Stimulated activated CD8-positive, alpha-beta memory T cell treated with anti-CD3 and anti-CD28 coated beads, Interleukin-15, amount 100 ng/mL, for 4 hours (primary cell): Measurements from ENCODE around the gene GPHN.

Experiments used
- DNase-seq, 2 donors: peaks; one replicate each; pipeline ENCODE4 v3.0.0-alpha.2; 2020; ENCODE audit warnings: low read depth in 2 of 2

Gene GPHN

GRCh38 chr14:66600416-66600815, 92.5 kb downstream of the GPHN start:
- DNase-seq: no peak

GRCh38 chr14:66601932-66602578, 94.1 kb downstream of the GPHN start:
- no peak for DNase-seq

- DNase-seq: no peak
These were observed 96.0 kb downstream of the GPHN start for GRCh38 chr14:66603945-66604344.

DNA sequence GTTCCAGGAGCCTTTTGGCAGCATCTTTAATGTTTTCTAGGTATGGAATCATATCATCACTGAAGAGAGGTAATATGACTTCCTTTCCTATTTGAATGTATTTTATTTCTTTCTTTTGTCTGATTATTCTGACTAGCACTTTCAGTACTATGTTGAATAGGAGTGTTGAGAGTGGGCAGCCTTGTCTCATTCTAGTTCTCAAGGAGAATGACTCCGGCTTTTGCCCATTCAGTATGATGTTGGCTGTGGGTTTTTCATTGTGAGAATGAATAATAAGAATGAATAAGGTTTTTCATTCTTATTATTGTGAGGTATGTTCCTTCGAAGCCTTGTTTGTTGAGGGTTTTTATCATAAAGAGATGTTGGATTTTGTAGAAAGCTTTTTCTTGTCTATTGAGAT, 98.9 kb downstream of the GPHN start:
- no peak for DNase-seq

DNA sequence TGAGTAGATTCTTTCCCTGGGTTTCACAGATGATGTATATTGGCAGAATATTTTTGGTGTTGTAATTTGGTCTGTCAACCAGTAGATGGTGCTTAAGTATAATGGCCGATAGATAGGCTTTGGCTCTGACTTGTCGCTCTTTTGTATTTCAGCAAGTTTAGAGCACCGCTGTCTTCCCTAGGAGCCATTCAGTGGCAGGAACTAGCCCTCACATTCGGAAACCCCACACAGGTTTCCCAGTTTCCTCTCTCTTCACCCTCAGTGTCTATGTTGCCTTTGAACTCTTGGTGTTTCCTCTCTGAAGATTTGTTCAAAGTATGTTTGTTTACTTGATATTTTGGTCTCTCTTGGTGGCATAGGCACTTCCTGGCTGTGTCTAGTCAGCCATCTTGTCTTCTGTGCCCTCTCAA, 102.2 kb downstream of the GPHN start:
- DNase-seq: no peak

- no peak for DNase-seq
These were observed 105.4 kb downstream of the GPHN start for GRCh38 chr14:66613344-66613743.

DNA sequence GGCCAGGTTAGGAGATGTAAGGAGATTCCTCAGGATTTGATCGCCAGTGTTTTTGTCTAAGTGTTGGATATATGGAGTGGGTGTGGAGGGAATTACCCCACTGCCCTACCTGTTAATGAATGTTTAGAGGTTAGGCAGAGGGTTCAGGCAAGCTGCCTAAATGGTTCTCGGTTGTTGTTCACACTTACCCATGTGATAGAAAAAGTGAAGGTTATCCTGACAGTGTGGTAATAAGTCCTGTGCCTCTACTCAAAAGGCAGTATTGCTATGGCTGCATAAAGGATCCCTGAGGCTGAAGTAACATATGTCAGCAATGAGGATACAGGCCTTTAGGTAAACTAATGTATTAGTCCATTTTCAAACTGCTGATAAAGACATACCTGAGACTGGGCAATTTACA, 112.0 kb downstream of the GPHN start:
- no peak for DNase-seq

DNA sequence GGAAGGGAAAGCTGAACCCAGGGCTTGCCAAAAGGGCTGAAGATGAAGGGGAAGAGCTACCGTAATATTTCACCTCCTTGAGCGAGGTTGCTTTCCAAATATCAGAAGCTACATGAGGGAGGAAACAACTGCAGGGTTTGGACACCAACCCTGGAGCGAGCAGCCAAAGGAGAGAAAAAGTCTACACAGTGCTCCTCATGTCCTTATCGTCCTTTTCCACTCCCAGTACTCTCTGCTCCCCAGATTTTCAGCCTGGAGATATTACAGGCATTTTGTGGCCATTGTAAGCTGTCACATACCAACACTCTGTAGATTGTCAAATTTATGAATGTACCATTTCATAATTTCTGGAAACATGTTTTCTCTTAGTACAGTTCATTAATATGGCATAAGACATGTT, 115.9 kb downstream of the GPHN start:
- no peak for DNase-seq

- no peak for DNase-seq
These were observed 116.5 kb downstream of the GPHN start for GRCh38 chr14:66624336-66624937.

GRCh38 chr14:66628636-66629035, 120.7 kb downstream of the GPHN start:
- DNase-seq: no peak

GRCh38 chr14:66629499-66629898, 121.6 kb downstream of the GPHN start:
- DNase-seq: no peak

DNA sequence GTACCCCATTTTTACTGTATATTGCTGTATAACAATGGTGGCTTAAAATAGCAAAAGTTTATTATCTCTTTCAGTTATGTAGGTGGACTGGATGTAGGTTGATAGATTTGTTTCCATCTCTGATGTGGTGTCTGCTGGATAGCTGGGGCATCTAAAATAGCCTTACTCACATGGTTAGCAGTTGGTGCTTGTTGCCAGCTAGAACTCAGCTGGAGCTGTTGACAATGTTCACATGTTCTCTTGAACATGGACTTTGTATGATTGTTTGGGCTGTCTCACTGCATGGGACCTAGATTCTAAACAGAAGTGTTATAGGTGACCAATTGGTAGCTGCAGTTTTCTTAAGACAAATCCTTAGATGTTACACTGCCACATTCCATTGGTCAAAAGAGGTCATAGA, 126.9 kb downstream of the GPHN start:
- DNase-seq: no peak

DNA sequence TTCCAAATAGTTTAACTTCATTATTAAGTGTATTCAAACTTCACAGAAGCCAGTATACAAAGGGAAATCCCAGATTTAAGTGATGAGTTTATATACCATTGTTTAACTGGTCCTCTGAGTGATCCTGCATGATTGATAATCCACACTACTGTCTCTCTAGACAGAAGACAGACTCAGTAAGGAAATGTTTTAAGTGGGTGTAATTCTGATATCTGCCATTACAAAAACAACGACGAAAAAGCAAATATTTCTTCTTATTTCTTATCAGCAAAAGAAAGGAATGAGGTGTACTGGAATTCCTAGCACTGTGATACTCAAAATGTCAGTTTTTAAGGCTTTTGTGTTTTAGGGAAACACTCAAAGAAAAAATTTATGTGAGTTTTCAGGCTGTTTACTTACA, 127.5 kb downstream of the GPHN start:
- DNase-seq: no peak

- no peak for DNase-seq
These were observed 128.3 kb downstream of the GPHN start for GRCh38 chr14:66636240-66636639.

- DNase-seq: no peak
These were observed 130.7 kb downstream of the GPHN start for GRCh38 chr14:66638689-66639088.

- DNase-seq: no peak
These were observed 134.1 kb downstream of the GPHN start for GRCh38 chr14:66641861-66642635.

- DNase-seq: no peak
These were observed 135.4 kb downstream of the GPHN start for GRCh38 chr14:66643344-66643743.

GRCh38 chr14:66645716-66646115, 137.8 kb downstream of the GPHN start:
- no peak for DNase-seq

DNA sequence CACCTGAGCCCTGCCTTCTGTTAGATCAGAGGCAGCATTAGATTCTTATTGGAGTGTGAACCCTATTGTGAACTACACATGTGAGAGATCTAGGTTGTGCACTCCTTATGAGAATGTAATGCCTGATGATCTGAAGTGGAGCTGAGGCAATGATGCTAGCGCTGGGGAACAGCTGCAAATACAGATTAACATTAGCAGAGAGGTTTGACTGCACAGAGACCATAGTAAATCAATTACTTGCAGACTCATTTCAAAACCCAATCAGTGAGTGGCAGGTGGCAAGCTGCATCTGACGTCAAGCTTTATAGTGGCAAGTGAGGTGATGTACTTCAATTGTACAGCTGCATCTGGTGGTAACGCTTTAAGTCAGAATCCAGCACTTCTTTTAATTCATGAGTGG, 141.6 kb downstream of the GPHN start:
- no peak for DNase-seq

- DNase-seq: no peak
These were observed 142.6 kb downstream of the GPHN start for GRCh38 chr14:66650491-66650911.

DNA sequence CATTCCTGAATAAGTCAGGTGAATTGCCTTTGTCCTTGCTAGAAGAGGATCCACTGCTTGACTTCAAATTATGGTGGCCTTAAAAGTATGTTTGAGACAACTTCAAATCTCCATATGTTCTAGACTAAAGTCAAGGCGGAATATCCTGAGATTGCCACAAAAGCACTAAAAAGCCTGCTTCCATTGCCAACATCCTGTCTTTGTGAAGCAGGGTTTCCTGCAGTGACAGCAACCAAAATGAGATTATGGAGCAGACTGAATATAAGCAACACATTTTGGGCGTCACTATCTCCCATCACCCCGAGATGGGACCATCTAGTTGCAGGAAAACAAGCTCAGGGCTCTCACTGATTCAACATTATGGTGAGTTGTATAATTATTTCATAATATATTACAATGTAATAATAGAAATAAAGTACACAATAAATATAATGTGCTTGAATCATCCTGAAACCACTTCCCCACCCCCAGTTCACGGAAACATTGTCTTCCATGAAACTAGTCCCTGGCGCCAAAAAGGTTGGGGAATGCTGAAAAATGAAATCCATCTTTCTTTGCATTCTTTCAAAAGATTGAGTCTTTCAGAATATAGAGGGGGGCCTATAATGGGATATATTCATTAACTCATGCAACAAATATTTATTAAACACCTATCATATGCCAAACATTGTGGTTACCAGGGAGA, 143.7 kb downstream of the GPHN start:
- DNase-seq: no peak

GRCh38 chr14:66652525-66653106, 144.7 kb downstream of the GPHN start:
- DNase-seq: no peak
